Activated T-helper 9 cell treated with anti-CD3 and anti-CD28 coated beads, Interleukin-2, amount 50 U/mL, for 16 hours (primary cell): ENCODE results near the gene TRIM39.

Source experiments
- DNase-seq: peaks from one replicate; pipeline ENCODE4 v3.0.0-alpha.2; 2020; ENCODE audit warnings: low read depth

Gene TRIM39

DNA sequence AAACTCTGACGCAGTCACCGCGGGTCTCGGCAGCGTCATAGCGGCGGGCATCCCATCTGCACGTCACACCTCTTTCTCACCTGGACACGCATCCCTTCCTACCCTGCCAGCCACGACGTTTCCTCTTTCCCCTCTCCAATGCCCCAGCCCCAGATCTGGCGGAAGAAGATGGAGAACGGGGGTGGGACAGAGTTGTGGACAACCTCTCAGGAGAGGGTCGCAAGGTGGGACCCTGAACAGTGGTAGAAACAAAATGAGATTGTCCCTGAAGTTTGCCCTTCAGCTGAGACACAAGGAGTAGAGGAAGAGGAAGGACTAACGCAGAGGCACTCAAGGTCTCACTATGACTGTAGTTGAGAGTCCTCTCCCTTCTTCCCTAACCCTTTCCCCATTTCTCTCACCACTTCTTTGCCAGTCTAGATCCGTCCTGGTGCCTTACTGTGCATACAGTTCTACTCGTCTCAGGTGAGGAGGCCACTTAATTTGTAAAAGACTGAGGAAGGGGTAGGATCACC is 562 bp downstream of the TRIM39 start:
- no peak for DNase-seq

DNA sequence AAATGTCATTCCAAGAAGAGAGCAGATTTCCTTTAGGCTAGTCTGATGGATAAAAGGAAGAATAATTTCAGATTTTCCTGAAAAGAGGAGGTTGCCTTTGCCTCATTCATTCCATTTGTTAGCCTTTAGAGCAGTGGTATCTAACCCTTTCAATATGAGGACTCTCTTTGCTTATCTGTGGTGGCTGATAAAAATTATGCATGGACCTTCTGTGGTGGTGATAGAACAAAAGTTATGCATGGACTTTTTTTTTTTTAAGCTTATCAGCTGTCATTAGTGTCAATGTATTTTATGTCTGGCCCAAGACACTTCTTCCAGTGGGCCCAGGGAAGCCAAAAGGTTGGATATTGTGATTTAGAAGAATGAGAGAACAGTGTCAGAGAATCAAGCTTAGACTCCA is 1.7 kb downstream of the TRIM39 start:
- no peak for DNase-seq

DNA sequence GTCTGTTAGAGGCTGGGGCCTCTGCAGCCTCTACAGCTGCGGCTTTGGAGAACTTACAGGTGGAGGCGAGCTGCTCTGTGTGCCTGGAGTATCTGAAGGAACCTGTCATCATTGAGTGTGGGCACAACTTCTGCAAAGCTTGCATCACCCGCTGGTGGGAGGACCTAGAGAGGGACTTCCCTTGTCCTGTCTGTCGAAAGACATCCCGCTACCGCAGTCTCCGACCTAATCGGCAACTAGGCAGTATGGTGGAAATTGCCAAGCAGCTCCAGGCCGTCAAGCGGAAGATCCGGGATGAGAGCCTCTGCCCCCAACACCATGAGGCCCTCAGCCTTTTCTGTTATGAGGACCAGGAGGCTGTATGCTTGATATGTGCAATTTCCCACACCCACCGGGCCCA is 2.6 kb downstream of the TRIM39 start:
- no peak for DNase-seq

DNA sequence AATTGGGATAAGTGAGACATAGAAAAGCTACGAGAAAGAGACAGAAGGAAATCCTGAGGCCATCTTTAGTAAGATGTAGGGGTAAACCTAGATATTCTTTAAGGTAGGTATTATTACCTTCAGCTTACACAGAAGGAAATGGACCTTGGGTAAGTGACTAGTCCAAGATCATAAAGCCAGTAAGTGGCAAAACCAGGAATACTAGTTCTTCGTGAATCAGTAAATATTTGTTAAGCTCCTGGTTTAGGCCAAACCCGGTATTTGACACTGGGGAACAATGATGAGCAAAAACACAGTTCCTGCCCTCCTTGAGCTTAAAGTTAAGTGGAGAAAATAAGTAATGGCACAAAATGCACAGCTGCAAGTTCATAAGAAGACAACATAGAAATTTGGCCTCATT is 5.3 kb downstream of the TRIM39 start:
- no peak for DNase-seq

DNA sequence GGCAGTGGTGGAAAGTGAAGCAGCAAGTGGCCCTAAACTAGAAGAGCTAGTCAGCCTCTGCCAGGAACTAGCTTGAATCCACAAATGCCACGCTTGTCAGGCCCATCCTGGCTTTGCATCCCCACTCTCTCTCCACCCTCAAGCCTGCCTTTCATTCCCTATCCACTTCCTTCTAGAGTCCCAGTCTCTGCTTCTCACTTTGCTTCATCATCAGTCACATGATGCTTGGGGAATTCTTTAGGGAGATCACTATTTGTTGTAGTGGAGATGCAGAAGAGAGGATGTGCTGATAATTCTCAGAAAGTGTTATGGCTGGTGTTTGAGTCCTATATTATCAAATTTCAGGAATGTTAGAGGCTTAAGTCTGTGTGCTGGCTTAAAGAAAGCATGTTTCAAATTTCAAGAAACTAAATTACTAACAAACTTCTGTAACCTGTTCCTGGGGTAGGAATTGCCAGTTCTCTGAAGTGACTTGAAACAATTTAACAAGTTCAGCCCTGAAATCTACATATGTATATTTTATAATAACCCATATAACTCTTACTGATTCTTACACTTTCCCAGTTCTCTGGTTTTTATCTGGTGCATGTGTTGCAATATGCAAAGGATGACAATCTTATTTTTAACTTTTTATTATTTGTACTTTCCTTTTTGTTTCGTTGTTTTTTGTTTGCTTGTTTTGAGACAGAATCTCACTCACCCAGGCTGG is 7.5 kb downstream of the TRIM39 start:
- DNase-seq, result no peak

DNA sequence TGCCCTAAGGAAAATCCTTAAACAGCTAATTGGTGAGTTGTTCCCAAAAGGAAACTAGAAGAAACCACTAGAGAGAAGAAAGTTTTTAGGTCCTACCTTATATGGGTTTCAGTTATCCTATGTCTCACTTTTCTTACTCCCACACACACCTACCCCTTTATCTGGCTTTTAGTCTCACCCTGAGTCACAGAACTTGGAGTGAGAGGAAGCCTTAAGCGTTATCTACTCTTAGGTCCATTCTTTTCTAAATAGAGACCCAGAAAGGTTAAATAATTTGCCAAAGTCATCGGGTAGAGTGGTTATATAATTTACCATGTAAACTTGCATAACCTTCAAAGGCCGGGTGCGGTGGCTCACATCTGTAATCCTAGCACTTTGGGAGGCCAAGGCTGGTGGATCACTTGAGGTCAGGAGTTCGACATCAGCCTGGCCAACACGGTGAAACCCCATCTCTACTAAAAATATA is 13.9 kb downstream of the TRIM39 start:
- no peak for DNase-seq

DNA sequence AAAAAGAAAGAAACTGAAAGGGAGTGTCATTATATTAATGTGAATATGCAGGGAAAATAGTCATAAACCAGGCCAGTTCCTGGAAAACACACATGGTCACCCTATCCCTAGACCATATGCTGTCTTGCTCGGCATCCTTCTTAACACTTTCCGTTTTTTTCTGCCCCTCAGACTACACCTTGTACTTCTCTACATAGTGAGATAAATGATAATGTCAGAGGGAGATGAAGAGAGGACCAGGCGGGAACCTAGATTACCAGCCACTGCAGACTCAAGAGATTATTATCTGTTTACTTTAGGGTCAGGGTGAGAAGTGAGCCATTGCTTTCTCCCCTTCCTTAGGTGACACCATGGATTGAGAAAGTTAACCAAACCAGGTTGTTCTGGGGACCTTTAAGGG is 14.5 kb downstream of the TRIM39 start:
- no peak for DNase-seq

DNA sequence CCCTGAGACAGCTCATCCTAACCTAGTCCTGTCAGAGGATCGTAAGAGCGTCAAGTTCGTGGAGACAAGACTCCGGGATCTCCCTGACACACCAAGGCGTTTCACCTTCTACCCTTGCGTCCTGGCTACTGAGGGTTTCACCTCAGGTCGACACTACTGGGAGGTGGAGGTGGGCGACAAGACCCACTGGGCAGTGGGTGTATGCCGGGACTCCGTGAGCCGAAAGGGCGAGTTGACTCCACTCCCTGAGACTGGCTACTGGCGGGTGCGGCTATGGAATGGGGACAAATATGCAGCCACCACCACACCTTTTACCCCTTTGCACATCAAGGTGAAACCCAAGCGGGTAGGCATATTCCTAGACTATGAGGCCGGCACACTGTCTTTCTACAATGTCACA is 15.0 kb downstream of the TRIM39 start:
- no peak for DNase-seq

DNA sequence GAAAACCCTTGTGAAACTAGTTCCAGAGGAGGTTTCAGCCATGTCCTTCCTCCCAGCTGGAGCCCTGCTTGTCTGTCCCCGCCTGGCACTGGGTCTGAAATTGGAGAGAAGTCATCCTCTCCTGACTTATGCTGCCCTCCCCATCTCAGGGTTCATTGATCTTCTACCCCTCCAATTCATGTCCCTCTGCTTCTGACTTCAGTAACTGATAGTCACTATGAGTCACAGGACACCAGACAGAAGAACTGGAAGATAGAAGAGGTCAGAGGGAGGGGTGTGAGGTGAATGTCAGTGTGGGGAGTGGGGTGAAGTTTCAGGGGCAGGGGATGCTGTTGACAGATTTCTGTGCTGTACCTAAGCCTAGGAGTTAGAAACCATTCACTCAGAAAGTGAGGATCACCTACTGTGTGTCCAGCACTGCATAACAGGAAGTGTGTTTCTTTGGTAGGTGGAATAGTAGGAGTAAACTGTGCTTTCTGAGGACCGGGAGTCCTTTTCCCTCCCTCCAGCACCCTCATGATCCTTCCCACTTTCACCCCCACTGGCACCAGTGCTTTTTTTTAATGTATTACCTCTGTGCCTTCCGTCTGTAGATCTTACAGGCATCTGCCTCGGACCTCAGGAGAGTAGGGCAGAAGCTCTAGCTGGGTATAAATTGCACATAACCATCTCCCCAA is 17.6 kb downstream of the TRIM39 start:
- DNase-seq, result no peak

DNA sequence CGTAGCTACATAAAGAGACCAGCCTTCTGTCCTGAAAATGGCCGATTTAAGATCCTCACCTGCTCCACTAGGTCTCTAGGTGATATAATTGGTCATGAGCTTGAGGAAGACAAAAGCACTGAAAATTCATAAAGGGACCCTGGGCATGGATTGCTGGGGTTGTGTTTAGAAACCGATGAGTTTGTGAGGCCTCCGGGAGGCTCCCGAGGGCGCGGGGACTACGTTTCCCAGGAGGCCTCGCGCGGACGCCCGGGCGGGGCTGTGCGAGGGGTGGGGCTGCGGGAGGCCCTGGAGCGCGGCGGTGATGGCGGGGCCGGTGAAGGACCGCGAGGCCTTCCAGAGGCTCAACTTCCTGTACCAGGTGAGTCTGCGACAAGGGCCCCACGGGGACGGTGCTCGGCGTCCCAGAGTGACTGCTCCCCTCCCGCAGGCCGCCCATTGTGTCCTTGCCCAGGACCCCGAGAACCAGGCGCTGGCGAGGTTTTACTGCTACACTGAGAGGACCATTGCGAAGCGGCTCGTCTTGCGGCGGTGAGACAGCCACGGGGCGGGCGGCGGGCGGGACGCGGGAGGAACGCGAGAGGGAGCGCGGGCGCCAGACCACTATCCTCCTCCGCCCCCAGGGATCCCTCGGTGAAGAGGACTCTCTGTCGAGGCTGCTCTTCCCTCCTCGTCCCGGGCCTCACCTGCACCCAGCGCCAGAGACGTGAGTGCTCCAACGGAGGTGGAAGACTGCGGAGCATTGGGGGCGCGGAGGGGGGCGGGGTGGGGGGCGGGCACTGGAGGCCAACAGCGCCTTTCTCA is 18.3 kb downstream of the TRIM39 start, which contains the start of gene RPP21:
Gene RPP21 (plus strand): TSS at position 289 of the 804 bp plus-strand sequence. CDS start 16 bp downstream, at position 305.
- peak; percentile 81 for DNase-seq

DNA sequence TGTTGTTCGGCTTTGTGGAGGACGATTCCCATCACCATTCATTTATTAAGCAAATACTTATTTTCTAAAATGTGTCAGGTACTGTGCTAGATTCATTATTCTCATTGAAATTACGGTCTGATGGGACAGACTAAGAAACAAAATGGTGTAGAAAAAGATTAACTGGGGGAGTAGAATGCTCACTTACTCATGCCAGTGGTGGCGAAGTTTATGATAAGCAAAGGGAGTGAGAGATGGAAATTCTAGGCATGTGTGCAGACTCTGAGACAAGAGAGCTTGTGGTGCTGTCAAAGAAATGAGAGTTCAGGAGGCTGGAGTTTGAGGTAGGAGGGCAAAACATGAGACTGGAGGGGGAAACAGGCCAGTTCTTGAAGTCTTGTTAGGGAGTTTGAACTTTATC is 19.1 kb downstream of the TRIM39 start:
- DNase-seq, result no peak

DNA sequence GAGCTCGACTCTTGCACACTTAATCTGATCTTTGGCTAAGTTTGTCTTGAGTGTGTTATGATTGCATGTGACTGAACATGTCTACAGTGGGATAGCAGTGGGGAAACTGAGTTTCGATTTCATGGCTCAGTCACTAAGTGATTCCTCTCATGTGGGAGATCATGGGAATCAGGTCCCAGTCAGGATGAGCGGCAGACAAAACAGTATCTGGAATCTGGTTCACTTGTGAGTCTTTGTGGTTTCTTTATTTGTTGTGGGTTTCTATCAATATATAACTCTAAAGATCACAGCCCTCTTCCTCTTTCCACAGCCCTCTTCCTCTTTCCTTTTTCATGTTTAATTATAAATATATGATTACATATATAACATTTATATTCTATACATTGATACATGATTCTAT is 22.2 kb downstream of the TRIM39 start:
- no peak for DNase-seq

DNA sequence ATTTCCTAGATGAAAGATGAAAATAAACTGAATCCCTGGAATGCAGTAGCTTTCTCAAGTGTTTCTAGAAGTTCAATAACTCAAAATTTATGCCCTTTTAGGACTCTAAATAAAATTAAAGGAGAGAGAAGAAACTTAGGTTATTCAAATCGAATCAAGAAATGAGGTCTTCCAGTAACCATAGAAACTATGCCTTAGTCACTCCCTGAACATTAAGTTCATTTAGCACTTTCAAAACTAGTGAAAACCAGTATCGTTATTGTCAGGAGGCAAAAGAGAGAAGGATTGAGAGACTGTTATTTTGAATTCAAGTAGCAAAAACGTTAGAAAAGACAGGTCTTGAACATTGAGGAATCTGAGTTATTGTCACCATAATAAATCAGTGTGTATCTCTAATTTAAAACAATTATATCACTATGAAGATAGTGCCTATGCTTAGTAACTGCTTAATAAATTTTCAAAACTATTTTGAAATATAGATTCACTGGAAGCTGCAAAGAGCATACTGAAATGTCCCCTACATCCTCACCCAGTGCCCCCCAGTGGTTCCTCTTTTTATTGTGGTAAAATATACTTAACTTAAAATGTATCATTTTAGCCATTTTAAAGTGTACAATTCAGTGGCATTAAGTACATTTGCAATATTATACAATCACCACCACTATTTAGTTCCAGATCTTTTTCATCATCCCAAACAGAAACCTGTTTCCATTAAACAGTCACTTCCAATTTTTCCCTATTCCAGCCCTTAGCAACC is 22.9 kb downstream of the TRIM39 start:
- DNase-seq, result no peak

DNA sequence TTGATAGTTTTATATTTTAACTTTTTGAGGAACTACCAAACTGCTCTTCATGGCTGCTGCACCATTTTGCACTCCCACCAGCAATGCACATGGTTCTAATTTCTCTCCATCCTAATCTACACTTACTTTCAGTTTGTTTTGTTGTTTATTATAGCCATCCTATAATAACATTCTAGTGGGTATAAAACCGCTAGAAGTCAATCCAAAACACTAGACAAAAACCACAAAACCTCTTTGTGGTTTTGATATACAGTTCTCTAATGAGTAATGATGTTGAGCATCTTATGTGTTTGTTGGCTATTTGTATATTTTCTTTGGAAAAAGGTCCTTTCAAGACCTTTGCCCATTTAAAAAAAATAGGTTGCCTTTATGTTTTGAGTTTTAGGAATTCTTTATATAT is 23.8 kb downstream of the TRIM39 start:
- no peak for DNase-seq

DNA sequence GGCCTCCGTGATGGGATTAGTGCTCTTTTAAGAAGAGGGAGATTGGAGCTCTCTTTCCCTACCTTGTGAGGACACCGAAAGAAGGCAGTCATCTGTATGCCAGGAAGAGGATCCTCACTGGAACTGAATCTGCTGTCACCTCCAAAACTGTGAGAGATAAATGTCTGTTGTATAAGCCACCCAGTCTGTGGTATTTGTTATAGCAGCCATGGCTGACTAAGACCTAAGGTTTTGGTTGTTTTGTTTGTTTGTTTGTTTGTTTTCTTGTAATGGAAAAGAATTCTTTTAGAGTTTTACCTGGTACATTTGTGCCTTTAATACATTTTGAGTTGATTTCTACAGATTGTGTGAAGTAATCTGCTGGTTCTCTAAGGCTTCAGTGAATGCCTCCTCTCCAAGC is 25.8 kb downstream of the TRIM39 start:
- no peak for DNase-seq

DNA sequence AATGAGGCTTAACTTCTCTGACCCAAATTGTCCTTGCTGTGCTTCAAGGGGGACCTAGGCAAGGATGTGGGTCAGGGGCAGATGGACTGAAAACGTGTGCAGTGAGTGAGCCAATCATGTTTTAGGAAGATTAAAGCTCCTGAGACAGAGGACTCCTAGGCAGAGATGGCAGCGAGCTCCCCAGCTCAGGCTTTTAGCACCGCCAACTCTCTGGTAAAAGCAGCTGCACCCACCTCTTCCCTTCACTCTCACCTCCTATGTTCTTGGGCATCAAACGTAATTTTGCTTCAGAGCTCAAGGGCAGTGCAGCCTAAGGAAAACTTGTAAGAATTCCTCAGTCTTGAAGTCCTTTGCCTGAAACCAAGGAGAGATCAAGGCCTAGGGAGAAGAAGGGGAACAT is 28.6 kb downstream of the TRIM39 start:
- DNase-seq, result no peak

DNA sequence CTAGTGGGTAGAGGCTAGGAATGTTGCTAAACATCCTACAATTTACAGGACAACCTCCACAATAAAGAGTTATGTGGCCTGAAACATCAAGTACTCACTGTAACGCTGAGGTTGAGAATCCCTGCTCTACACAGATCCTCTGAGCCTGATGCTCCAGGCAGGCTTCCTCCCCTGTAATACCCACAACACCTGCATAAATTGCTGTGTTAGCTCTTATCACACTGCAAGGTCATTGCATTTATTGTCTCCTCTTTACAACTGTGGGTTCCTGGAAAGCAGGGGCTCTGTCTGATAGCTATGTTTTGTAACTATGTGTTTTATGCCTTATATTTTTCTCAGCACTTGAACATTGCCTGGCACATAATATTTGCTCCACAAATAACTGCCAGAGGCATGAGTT is 29.8 kb downstream of the TRIM39 start:
- no peak for DNase-seq

DNA sequence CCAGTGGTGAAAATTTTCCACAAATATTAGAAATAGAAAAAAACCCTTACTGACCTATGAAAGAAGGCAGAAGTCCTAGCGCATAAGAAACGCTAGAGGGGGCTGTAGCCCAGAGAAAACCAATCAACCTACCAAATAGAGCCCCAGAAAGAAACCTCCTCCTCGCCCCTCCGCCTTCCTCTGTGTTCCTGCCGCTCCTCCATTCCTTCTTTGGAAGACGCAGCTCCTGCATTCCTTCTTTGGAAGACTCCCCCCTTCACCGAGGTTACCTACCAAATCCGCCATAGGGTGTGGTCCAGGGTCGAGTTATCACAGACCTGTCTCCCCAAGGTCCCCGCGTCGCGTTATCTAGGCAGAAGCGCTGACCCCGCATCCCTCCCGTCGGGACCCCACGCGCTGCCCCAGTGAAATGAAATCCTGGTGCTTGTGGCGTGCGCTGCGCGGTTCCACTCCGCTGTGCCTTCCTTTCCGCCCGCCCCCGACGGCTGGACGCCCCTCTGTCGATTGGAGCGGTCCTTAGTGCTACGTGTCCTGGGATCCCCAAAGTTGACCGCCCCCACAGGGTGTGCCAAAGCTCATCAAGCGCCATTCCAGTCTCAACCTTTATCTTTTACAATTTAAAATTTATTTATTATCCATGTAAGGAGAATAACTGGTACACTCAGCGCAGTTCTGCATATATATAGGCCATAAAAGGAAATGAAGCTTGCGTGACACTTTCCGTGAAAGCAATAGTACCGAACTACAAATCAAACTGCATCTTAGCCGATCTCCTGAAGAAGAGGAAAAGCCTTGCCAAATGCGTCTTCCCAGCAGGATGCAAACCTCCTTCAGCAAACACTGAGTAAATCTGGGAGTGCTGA is 31.2 kb downstream of the TRIM39 start:
- peak; percentile 23 for DNase-seq

DNA sequence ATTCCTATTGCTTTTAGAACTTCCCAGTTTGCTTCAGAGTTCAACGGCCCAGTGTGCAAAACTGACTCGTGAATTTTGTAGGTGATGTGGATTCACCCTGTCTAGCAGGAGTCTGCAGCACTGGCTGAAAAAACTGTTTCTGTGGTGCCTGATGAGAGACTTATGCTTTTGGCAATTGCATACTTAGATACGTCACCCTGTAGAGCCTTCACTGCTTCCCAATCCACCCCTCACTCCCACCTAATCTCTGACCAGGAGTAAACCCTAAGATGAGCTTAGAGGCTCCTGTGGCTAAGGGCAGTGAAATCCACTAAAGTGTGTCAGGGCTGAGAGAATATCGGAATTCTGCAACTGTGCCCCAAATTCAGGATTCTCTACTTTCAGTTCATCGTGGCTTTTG is 32.5 kb downstream of the TRIM39 start:
- no peak for DNase-seq

DNA sequence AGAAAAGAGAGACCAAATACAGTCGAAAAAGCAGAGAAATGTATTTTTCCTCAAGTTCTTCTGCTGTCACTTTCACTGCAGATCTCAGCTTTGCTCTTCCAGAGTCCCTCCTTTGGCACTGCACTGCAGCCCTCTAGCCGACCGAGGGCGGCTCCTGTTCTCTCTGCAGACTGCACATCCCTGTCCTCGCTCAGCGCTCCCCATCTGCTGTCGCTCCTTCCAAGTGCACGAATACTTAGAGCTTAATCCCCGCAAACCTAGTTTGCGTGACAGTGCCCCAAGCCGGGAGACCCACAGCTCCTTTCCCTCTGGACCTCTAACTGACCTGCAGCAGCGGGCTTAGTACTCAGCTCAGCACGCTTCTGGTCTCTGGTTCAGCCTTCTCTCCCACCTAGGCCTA is 33.4 kb downstream of the TRIM39 start:
- DNase-seq, result no peak

DNA sequence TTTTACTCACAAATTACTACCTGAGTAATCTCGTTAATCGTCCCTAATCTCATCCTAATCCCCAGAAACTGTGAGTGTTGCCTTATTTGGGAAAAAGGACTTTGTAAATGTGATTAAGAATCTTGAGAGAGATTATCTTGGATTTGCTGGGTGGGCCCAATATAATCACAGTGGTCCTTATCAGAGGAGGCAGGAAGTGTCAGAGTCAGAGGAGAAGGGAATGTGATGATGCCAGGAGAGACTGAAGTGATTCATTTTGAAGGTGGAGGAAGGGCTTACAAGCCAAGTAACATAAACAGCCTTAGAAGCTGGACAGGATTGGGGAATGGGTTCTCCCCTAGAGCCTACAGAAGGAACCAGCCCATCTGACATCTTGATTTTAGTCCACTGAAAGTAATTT is 34.9 kb downstream of the TRIM39 start:
- DNase-seq, result no peak
